HUES6 (cell line): ENCODE results near the gene TMEM26.

ENCODE experiments used
- H3K27ac ChIP-seq: 2 replicates; pipeline ENCODE4 v1.7.0; 2013; ENCODE audit warnings: low read depth, mild to moderate bottlenecking, low read length, inconsistent platforms
- H3K27me3 ChIP-seq: 2 replicates; pipeline ENCODE4 v1.6.1; 2013; ENCODE audit warnings: low read length; ENCODE audit not compliant: control insufficient read depth, insufficient read depth
- H3K36me3 ChIP-seq: 2 replicates; pipeline ENCODE4 v1.6.1; 2013; ENCODE audit warnings: low read length; ENCODE audit not compliant: control insufficient read depth, insufficient read depth
- H3K4me1 ChIP-seq: 2 replicates; pipeline ENCODE4 v1.6.1; 2013; ENCODE audit warnings: low read length; ENCODE audit not compliant: control insufficient read depth, insufficient read depth
- H3K4me3 ChIP-seq: 2 replicates; pipeline ENCODE4 v1.5.1; 2013; ENCODE audit warnings: low read depth, low read length
- H3K9ac ChIP-seq: one replicate; pipeline ENCODE4 v1.6.1; 2013; ENCODE audit warnings: mild to moderate bottlenecking, low read length
- H3K9me3 ChIP-seq: 2 replicates; pipeline ENCODE4 v1.6.1; 2013; ENCODE audit warnings: low read depth, low read length; ENCODE audit not compliant: control insufficient read depth, insufficient read depth

Gene TMEM26

DNA sequence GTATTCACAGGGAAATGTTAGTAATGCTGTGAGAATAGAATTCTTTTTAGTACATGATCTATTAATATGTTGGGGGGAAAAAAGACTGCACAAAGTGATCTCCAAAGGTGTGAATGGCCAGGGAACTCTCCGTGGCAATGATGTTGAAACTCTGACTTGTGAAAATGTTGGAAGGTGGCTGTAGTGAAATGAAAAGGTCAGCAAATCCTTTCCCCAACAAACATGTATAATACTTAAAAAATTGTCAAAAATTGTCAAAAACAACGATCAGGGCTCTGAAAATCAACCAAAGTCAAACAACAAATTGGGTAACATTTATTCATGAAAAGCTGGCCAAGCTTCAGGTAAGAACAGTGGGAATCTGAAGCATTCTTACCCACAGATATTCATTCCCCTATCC, 35.5 kb downstream of the TMEM26 start:
- Histone ChIP-seq H3K9ac (no peak overlapping the region), H3K9me3 (no peaks in the 10 kb centered on the region), H3K4me3 (no peak overlapping the region), H3K4me1 (peaks cover 6% of the 10 kb centered on the region; the same call in 1 of the 2 replicates), H3K36me3 (no peaks in the 10 kb centered on the region), H3K27ac (no peak overlapping the region), H3K27me3 (no peaks in the 10 kb centered on the region)

DNA sequence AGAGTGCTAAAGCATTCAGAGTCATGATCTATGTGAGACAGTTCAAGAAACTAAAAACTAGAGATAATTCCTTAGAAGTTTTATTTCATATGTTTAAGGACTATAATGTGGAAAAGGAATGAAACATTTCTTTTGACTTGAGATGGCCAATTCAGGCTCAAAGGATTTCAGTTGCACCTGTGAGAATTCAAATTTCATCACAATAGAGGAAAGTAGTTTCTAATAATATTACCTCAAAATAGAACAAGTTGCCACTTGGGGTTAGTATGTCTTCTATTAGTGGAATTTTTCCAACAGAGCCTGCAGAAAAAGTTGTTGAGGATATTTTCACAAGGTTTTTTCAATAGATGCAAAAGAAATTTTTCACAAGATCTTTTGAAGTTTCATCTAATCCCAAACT, 37.4 kb downstream of the TMEM26 start:
- peaks cover 6% of the 10 kb centered on the region; the same call in 1 of the 2 replicates for H3K4me1 ChIP-seq
- H3K9me3 ChIP-seq, result no peaks in the 10 kb centered on the region
- H3K27ac ChIP-seq, result no peak overlapping the region
- no peak overlapping the region for H3K9ac ChIP-seq
- H3K27me3 ChIP-seq, result no peaks in the 10 kb centered on the region
- no peaks in the 10 kb centered on the region for H3K36me3 ChIP-seq
- H3K4me3 ChIP-seq, result no peak overlapping the region

DNA sequence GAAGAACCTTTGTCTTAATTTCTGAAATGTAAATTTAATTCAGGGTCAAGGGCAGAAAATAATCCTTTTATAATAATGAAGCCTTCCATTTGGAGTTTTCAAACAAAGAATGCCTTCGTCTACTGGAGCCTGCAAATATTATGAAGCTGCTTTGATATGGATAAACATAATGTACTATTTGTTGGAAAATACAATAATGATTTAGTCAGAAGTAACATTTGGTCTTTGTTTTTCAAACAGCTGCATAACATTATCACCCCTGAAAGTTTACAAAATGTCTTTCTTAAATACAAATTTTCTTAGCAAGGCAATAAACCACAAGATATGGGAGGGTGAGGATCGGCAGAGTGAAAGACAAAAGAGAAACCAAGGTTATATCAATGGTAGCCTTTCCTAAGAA, 41.5 kb downstream of the TMEM26 start:
- H3K4me1 ChIP-seq, result peaks cover 6% of the 10 kb centered on the region; the same call in 1 of the 2 replicates
- no peak overlapping the region for H3K4me3 ChIP-seq
- H3K36me3 ChIP-seq, result no peaks in the 10 kb centered on the region
- no peaks in the 10 kb centered on the region for H3K27me3 ChIP-seq
- H3K9ac ChIP-seq, result no peak overlapping the region
- no peaks in the 10 kb centered on the region for H3K9me3 ChIP-seq
- H3K27ac ChIP-seq, result no peak overlapping the region

DNA sequence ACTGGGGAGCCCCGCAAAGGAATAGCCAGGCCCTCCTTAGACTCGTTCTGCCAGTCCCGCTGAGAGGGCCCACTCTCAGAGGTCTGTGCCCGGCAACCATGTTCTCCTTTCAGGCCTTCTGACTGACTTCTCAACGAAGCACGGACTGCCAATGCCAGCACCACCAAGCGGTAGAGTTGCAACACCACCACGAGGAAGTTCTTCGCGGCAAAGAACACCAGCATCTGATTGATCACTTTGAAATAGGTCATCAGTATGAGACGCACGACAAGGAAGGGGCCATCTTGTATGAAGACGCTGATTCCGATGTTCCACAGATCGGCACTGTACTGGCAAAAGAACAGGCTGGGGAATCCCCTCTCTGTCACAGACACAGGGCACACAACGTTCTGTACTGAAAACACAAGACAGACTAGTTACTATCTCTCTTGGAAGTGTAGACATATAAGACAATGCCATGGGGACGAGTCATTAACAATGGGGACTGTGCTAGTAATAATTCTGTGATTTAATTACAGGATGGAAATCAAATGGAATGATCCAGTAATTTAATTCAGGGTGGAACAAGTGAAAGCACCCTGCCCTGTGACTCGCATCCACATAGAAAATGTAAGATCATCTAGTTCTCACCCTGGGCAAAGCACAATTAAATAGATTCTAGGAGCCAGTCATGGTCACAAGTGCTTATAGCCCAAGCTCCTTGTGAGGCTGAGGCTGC, 42.7 kb downstream of the TMEM26 start:
- Histone ChIP-seq H3K9me3 (no peaks in the 10 kb centered on the region), H3K4me3 (no peak overlapping the region), H3K4me1 (peaks cover 6% of the 10 kb centered on the region; the same call in 1 of the 2 replicates), H3K9ac (no peak overlapping the region), H3K36me3 (no peaks in the 10 kb centered on the region), H3K27ac (no peak overlapping the region), H3K27me3 (no peaks in the 10 kb centered on the region)

DNA sequence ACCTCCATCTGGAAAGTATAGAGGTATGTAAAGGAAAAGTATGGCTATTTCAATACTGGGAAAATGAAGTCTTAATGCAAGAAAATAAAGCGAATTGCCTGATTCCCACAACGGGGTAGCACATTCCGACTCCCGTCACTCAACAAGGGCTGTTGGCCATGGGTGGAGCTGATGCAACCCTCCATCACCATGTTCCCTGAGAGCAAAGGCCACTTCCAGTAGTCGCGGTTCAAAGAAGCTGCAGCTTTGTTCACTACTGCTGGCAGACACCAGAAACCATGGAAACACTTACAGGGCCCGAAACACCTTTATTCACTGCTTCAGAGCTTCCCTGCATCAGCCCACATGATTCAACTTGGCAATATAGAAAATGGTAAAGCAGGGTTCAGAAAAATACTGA, 44.0 kb downstream of the TMEM26 start:
- Histone ChIP-seq H3K27ac (no peak overlapping the region), H3K36me3 (no peaks in the 10 kb centered on the region), H3K4me1 (peaks cover 7% of the 10 kb centered on the region; the same call in 1 of the 2 replicates), H3K9me3 (no peaks in the 10 kb centered on the region), H3K9ac (no peak overlapping the region), H3K27me3 (no peaks in the 10 kb centered on the region), H3K4me3 (no peak overlapping the region)

DNA sequence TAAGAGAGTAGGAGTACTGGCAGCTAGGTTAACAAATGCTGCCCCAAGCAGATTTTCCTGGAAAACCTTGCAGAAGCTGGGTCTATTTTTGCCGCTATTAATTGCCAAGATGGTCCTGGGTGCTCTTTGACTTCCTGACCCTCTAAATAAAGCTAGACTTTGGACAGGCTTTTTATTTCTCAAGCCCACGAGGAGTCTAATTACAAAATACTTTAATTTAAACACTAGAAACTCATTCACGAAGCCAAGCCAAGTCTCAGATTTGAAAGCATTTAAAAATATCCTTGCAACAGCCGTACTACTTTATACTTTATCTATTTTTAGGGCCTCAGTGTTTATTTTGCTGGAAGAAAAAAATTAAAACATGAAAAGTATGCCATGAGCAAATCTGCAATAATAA, 45.1 kb downstream of the TMEM26 start:
- Histone ChIP-seq H3K9me3 (no peaks in the 10 kb centered on the region), H3K4me1 (peaks cover 7% of the 10 kb centered on the region; the same call in 1 of the 2 replicates), H3K36me3 (no peaks in the 10 kb centered on the region), H3K9ac (no peak overlapping the region), H3K27ac (no peak overlapping the region), H3K27me3 (no peaks in the 10 kb centered on the region), H3K4me3 (no peak overlapping the region)

DNA sequence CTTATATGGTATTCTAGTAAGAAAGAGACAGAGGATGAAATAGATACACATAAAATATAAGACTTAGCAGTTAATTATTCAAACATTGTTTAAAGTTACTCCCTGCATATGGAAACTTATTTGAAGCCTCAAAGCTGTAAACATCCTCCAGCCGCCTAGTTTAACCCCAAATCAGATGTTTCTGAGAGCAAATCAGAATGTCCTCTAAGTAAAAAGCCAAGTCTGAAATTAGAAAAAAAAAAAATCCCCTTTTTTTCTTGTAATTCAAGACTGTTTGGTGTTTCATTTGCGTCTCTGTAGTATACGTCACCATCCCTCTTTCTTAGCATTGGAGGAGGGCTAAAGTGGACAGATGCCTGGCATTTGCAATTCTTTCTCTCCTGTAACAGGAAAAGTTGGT, 46.4 kb downstream of the TMEM26 start:
- Histone ChIP-seq H3K9me3 (no peaks in the 10 kb centered on the region), H3K36me3 (no peaks in the 10 kb centered on the region), H3K4me1 (peaks cover 7% of the 10 kb centered on the region; the same call in 1 of the 2 replicates), H3K27ac (no peak overlapping the region), H3K9ac (no peak overlapping the region), H3K4me3 (no peak overlapping the region), H3K27me3 (no peaks in the 10 kb centered on the region)

DNA sequence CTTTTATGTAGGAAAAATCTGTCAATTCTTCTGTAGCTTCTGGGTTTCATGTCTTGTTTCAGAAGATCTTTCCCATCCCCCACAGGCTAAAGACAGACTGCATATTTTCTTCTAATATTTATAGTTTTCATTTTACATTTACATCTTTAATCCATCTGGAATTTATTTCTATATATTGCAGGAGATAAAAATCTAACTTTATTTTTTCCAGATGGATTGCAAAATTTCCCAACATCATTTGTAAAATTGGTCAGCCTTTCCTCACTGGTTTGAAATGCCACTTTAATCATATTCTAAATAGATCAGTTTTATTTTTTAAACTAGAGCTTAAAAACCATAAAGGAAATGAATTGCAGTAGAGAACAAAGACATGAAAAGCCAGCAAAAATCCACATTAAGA, 46.9 kb downstream of the TMEM26 start:
- Histone ChIP-seq H3K4me3 (no peak overlapping the region), H3K9me3 (no peaks in the 10 kb centered on the region), H3K9ac (no peak overlapping the region), H3K27me3 (no peaks in the 10 kb centered on the region), H3K36me3 (no peaks in the 10 kb centered on the region), H3K27ac (no peak overlapping the region), H3K4me1 (peaks cover 7% of the 10 kb centered on the region; the same call in 1 of the 2 replicates)

DNA sequence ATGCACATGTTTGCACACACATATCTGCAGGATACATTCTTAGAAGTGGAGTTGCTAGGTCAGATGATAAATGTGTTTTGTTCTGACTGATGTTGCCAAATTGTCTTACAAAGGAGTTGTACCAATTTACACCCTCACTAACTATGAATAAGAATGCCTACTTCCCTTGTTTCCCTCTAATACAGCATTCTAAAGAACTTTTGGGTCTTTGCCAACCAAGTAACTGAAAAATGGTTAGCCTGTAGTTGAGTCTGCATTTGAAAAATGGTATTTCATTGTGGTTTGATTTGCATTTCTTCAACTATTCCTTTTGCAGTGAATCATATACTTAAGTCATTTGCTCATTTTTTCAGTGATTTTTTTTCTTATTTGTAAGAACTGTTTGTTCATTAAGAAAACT, 48.4 kb downstream of the TMEM26 start:
- H3K36me3 ChIP-seq, result no peaks in the 10 kb centered on the region
- H3K4me3 ChIP-seq, result no peak overlapping the region
- no peak overlapping the region for H3K27ac ChIP-seq
- H3K4me1 ChIP-seq, result peaks cover 7% of the 10 kb centered on the region; the same call in 1 of the 2 replicates
- H3K27me3 ChIP-seq, result no peaks in the 10 kb centered on the region
- H3K9ac ChIP-seq, result no peak overlapping the region
- no peaks in the 10 kb centered on the region for H3K9me3 ChIP-seq

DNA sequence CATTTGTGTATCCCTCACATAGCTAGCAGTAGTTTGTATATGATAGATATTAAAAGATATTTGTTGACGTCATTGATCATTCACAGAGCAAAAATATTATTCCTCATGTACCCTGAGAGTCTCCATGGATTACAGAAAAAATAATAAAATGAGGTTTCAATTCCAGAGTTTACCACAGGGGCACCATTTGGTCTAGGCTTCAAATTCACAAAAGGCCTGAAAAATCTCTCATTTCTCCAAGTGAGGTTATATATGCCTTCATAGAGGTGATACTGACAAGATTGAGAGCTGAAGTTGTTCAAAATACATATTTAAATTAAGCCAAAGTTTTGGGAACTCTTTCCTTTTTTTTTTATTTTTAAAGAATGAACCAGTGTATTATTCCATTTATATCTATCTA, 52.7 kb downstream of the TMEM26 start:
- Histone ChIP-seq H3K4me3 (no peak overlapping the region), H3K9ac (no peak overlapping the region), H3K36me3 (no peaks in the 10 kb centered on the region), H3K27me3 (no peaks in the 10 kb centered on the region), H3K9me3 (no peaks in the 10 kb centered on the region), H3K27ac (no peak overlapping the region), H3K4me1 (peaks cover 7% of the 10 kb centered on the region; the same call in 1 of the 2 replicates)

DNA sequence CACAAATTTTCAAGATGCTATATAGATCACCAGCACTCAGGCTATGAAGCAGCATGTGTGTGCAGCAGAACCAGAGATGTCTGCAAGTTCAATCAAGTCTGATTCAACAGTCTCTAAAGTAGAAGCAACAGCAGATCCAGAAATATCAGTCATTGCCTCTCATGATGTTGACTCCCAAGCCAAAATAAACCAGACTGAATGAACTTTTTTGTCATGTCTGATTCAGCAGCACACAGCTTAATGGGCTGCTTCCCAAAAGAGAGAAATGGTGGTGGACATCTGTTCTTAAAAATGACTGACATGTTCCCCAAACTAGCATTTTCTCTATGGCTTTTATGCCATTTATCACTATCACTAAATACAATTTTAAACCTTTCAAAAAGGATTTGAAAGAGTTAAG, 53.8 kb downstream of the TMEM26 start:
- Histone ChIP-seq H3K27me3 (no peaks in the 10 kb centered on the region), H3K9me3 (no peaks in the 10 kb centered on the region), H3K27ac (no peak overlapping the region), H3K36me3 (no peaks in the 10 kb centered on the region), H3K9ac (no peak overlapping the region), H3K4me1 (peaks cover 2% of the 10 kb centered on the region; the same call in 1 of the 2 replicates), H3K4me3 (no peak overlapping the region)
